Gastrocnemius medialis (tissue), 4 donors: ENCODE data around the gene CSPG5.

Experiments used
- CTCF ChIP-seq, 5 experiments: fragments of 450-650 bp in 3 of 5; fragments of 200-600 bp in 2 of 5; sonication (generic) in 2 of 5; IDR thresholded peaks in 4 of 5; conservative IDR thresholded peaks in 1 of 5; 1 replicate in 4 of 5; 2 replicates in 1 of 5; pipeline ENCODE4 v1.5.1; 2016 to 2019; ENCODE audit warnings: antibody characterized with exemption in 5 of 5, mild to moderate bottlenecking in 3 of 5, moderate library complexity in 3 of 5
- POLR2A ChIP-seq, 2 donors: fragments of 450-650 bp; IDR thresholded peaks; one replicate each; pipeline ENCODE4 v1.6.1; 2017; ENCODE audit warnings: antibody characterized with exemption in 2 of 2, mild to moderate bottlenecking in 2 of 2, moderate library complexity in 2 of 2

GRCh38 chr3:47577583-47578118, 1.0 kb downstream of the CSPG5 start:
- TF ChIP-seq CTCF (IDR thresholded peaks at IDR 0.05 in 4 of 5, conservative IDR thresholded peaks at IDR 0.05 in 1 of 5): no peak
- no peak for TF ChIP-seq POLR2A (IDR thresholded peaks at IDR 0.05)
